WTC11 (cell line): ENCODE results near the gene PAQR4. TPM values are rescaled to one million over a fixed set of nuclear protein-coding genes. Genes with fewer than 3 reads are reported as not detected.

Source experiments
- ATAC-seq: fragments of 200-7000 bp; cut with Tn5 transposase; 2 replicates; pipeline ENCODE4 v1.10.0; 2021; ENCODE audit warnings: mild to moderate bottlenecking, moderate library complexity
- CTCF ChIA-PET: fragments of 300-600 bp; sonication (Branson Sonifier 250); formaldehyde crosslinking; loops from one replicate; lab custom pipeline; 2021; ENCODE audit warnings: antibody characterized with exemption; lab: Charles Lee
- POLR2A ChIA-PET: fragments of 350-600 bp; sonication (Branson Sonifier 250); formaldehyde crosslinking; loops from one replicate; lab custom pipeline; 2021; ENCODE audit warnings: antibody characterized with exemption; lab: Charles Lee
- DNase-seq: peaks from one replicate; pipeline ENCODE4 v3.0.0; 2021; ENCODE audit warnings: low spot score
- H3K27ac Mint-ChIP-seq: 2 replicates; pipeline ENCODE4 v1.8.0; 2021; ENCODE audit warnings: mixed read lengths
- H3K27me3 Mint-ChIP-seq: 2 replicates; pipeline ENCODE4 v1.8.0; 2021; ENCODE audit warnings: low read depth, mild to moderate bottlenecking, moderate library complexity, mixed read lengths
- H3K36me3 Mint-ChIP-seq: 2 replicates; pipeline ENCODE4 v1.8.0; 2021; ENCODE audit warnings: mixed read lengths
- H3K4me1 Mint-ChIP-seq: 2 replicates; pipeline ENCODE4 v1.8.0; 2022; ENCODE audit warnings: mixed read lengths
- H3K4me3 Mint-ChIP-seq: 2 replicates; pipeline ENCODE4 v1.8.0; 2021; ENCODE audit warnings: mild to moderate bottlenecking, moderate library complexity, mixed read lengths
- H3K9me3 Mint-ChIP-seq: 2 replicates; pipeline ENCODE4 v1.8.0; 2021; ENCODE audit warnings: mixed read lengths
- CREB1 ChIP-seq: sonication (generic); formaldehyde crosslinking; IDR thresholded peaks from 2 replicates; pipeline ENCODE4 v1.8.0; 2023; ENCODE audit warnings: mild to moderate bottlenecking, missing genetic modification reagents
- E2F5 ChIP-seq: sonication (generic); formaldehyde crosslinking; IDR thresholded peaks from 2 replicates; pipeline ENCODE4 v1.8.1; 2022; ENCODE audit warnings: mild to moderate bottlenecking, moderate library complexity, missing genetic modification reagents
- ELF4 ChIP-seq: sonication (generic); formaldehyde crosslinking; IDR thresholded peaks from 2 replicates; pipeline ENCODE4 v1.8.1; 2022; ENCODE audit warnings: low read depth, mild to moderate bottlenecking, moderate library complexity, missing genetic modification reagents
- FOXK1 ChIP-seq: sonication (generic); formaldehyde crosslinking; IDR thresholded peaks from 2 replicates; pipeline ENCODE4 v1.8.0; 2022; ENCODE audit warnings: mild to moderate bottlenecking, moderate library complexity, missing genetic modification reagents
- HMGA2 ChIP-seq: fragments of 250-450 bp; sonication (Bioruptor Pico); IDR thresholded peaks from 2 replicates; pipeline ENCODE4 v1.4.0; 2021; ENCODE audit warnings: mild to moderate bottlenecking, moderate library complexity
- KAT7 ChIP-seq: sonication (generic); formaldehyde crosslinking; IDR thresholded peaks from 2 replicates; pipeline ENCODE4 v1.8.1; 2023; ENCODE audit warnings: missing genetic modification reagents, mild to moderate bottlenecking, borderline replicate concordance
- MYBL2 ChIP-seq: sonication (generic); formaldehyde crosslinking; IDR thresholded peaks from 2 replicates; pipeline ENCODE4 v1.8.1; 2023; ENCODE audit warnings: mild to moderate bottlenecking, moderate library complexity, missing genetic modification reagents
- NFATC4 ChIP-seq: fragments of 250-450 bp; sonication (Bioruptor Pico); IDR thresholded peaks from 2 replicates; pipeline ENCODE4 v1.9.0; 2021; ENCODE audit warnings: mild to moderate bottlenecking
- NFE2L1 ChIP-seq: sonication (generic); formaldehyde crosslinking; IDR thresholded peaks from 2 replicates; pipeline ENCODE4 v1.8.1; 2023; ENCODE audit warnings: missing genetic modification reagents
- SMAD4 ChIP-seq: sonication (generic); formaldehyde crosslinking; IDR thresholded peaks from 2 replicates; pipeline ENCODE4 v1.8.0; 2022; ENCODE audit warnings: mild to moderate bottlenecking, missing genetic modification reagents
- STAT6 ChIP-seq: sonication (generic); formaldehyde crosslinking; conservative IDR thresholded peaks from 2 replicates; pipeline ENCODE4 v1.8.1; 2023; ENCODE audit warnings: mild to moderate bottlenecking, low read depth, missing genetic modification reagents, moderate library complexity
- ZMAT4 ChIP-seq: fragments of 250-450 bp; sonication (Bioruptor Pico); IDR thresholded peaks from 2 replicates; pipeline ENCODE4 v1.9.0; 2021; ENCODE audit warnings: mild to moderate bottlenecking
- ZNF317 ChIP-seq: sonication (generic); formaldehyde crosslinking; IDR thresholded peaks from 2 replicates; pipeline ENCODE4 v1.8.1; 2023; ENCODE audit warnings: low read depth, mild to moderate bottlenecking, moderate library complexity, missing genetic modification reagents, borderline replicate concordance
- ZNF396 ChIP-seq: fragments of 250-450 bp; sonication (Bioruptor Pico); IDR thresholded peaks from 2 replicates; pipeline ENCODE4 v1.8.0; 2021; ENCODE audit warnings: mild to moderate bottlenecking, moderate library complexity, borderline replicate concordance
- ZNF416 ChIP-seq: fragments of 250-450 bp; sonication (Bioruptor Pico); IDR thresholded peaks from 2 replicates; pipeline ENCODE4 v1.9.0; 2021; ENCODE audit warnings: mild to moderate bottlenecking, inconsistent platforms
- total RNA-seq: library from RNA; stranded (reverse); gene quantifications from 3 replicates; pipeline ENCODE4 v1.2.3, GENCODE V29; 2021
- TF ChIP-seq, protein P1 (sequence below): fragments of 250-450 bp; sonication (Bioruptor Pico); IDR thresholded peaks from 2 replicates; pipeline ENCODE4 v1.8.0; 2021; ENCODE audit warnings: mild to moderate bottlenecking
- TF ChIP-seq, protein P2 (sequence below): fragments of 250-450 bp; sonication (Bioruptor Pico); conservative IDR thresholded peaks from 2 replicates; pipeline ENCODE4 v1.9.0; 2021; ENCODE audit warnings: mild to moderate bottlenecking
- TF ChIP-seq, protein P3 (sequence below): sonication (generic); formaldehyde crosslinking; IDR thresholded peaks from 2 replicates; pipeline ENCODE4 v1.8.0; 2023; ENCODE audit warnings: missing genetic modification reagents, mild to moderate bottlenecking, borderline replicate concordance
- TF ChIP-seq, protein P4 (sequence below): fragments of 250-450 bp; sonication (Bioruptor Pico); IDR thresholded peaks from 2 replicates; pipeline ENCODE4 v1.9.0; 2021; ENCODE audit warnings: mild to moderate bottlenecking, borderline replicate concordance

PAQR4 gene
- total RNA-seq, 1 experiment from 2014 or later, result 32.4 TPM

DNA sequence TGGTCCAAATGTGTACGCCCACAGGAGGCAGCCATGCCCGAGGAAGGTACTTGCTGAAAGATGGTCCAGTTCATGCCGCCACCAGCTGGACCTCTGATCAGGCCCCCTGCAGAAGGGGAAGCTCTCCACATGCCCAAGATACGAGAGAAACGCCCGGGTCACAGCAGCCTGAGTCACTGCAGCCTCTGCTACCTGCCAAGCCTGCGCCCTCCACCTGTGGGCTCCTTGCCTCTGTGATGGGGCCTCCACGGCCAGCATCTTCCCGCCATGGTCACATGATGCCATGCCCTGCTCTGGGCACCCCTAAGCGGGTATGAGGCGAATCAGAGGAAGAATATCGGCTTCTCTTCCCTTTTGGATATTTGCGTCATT, 18.8 kb upstream of the PAQR4 start:
- H3K4me1 Mint-ChIP-seq, result peaks cover 10% of the 10 kb centered on the region
- no peak overlapping the region for H3K4me3 Mint-ChIP-seq
- CTCF ChIA-PET, result interaction anchor here (0.6 to 1.6 kb wide), 5 partner anchors 13 to 294 kb away, joined by 3 to 12 read pairs (median 3); partner anchors contain the start of genes CLDN6 and KREMEN2
- peaks cover 7% of the 10 kb centered on the region for H3K9me3 Mint-ChIP-seq
- DNase-seq, result no peak
- ATAC-seq, result no peak
- peaks cover 7% of the 10 kb centered on the region; the same call in 1 of the 2 replicates for H3K36me3 Mint-ChIP-seq
- no peak overlapping the region for H3K27ac Mint-ChIP-seq
- POLR2A ChIA-PET, result no interaction called here
- no peaks in the 10 kb centered on the region; the same call in 1 of the 2 replicates for H3K27me3 Mint-ChIP-seq
- TF ChIP-seq, protein P1, sequence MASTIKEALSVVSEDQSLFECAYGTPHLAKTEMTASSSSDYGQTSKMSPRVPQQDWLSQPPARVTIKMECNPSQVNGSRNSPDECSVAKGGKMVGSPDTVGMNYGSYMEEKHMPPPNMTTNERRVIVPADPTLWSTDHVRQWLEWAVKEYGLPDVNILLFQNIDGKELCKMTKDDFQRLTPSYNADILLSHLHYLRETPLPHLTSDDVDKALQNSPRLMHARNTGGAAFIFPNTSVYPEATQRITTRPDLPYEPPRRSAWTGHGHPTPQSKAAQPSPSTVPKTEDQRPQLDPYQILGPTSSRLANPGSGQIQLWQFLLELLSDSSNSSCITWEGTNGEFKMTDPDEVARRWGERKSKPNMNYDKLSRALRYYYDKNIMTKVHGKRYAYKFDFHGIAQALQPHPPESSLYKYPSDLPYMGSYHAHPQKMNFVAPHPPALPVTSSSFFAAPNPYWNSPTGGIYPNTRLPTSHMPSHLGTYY (CRISPR knock-in tag), result no peak
- no peak for TF ChIP-seq NFE2L1 (CRISPR knock-in tag)
- TF ChIP-seq SMAD4, result no peak
- no peak for TF ChIP-seq NFATC4 (CRISPR knock-in tag)
- TF ChIP-seq ZMAT4 (CRISPR knock-in tag), result no peak
- TF ChIP-seq ELF4 (CRISPR knock-in tag), result no peak
- no peak for TF ChIP-seq ZNF396 (CRISPR knock-in tag)

DNA sequence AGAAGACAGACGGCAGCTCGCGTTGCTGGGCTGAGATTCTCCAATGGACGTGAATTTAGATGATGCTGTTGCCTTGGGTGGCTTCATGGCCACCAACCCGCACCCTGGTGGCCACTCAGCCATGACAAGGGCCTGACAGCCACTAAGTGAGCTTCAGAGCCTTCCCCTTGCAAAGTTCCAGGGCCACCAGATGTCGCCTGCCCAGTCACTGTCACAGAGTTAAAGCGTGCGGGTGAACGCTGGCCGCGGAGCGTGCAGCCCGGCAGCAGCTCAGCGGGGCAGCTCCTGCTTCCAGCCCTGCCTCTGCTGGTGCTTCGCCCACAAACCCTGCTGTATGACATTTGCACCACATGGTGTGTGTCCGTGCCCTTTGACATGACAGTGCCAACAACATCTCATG, 18.4 kb upstream of the PAQR4 start:
- POLR2A ChIA-PET, result no interaction called here
- no peak for TF ChIP-seq STAT6 (CRISPR knock-in tag)
- TF ChIP-seq ZNF416, result no peak
- TF ChIP-seq, protein P2, sequence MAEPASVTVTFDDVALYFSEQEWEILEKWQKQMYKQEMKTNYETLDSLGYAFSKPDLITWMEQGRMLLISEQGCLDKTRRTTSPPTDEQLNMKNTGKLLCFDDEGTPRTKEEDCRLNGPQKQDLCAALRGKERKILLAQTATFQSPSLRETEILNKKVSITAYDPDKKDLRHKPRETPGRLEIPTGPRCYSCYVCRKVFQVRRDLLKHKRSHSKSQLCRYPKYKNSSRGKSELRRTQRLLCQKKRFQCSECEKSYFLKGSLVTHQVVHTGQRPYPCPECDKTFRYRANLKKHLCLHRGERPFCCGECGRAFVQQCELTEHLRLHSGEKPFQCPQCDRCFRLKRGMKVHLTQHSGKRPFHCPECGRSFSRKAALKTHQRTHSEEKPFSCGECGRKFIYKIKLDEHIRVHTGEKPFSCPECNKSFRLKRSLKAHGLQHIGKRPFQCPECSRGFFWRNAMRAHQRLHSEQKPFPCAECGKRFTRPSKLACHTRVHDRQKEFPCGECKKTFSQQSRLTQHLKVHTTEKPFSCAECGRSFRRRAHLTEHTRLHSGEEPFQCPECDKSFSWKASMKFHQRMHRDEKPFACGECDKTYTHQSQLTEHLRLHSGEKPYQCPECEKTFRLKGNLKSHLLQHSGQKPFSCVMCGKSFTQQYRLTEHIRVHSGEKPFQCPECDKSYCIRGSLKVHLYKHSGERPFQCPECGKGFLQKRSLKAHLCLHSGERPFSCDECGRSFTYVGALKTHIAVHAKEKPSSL (CRISPR knock-in tag), result no peak
- TF ChIP-seq, protein P3, sequence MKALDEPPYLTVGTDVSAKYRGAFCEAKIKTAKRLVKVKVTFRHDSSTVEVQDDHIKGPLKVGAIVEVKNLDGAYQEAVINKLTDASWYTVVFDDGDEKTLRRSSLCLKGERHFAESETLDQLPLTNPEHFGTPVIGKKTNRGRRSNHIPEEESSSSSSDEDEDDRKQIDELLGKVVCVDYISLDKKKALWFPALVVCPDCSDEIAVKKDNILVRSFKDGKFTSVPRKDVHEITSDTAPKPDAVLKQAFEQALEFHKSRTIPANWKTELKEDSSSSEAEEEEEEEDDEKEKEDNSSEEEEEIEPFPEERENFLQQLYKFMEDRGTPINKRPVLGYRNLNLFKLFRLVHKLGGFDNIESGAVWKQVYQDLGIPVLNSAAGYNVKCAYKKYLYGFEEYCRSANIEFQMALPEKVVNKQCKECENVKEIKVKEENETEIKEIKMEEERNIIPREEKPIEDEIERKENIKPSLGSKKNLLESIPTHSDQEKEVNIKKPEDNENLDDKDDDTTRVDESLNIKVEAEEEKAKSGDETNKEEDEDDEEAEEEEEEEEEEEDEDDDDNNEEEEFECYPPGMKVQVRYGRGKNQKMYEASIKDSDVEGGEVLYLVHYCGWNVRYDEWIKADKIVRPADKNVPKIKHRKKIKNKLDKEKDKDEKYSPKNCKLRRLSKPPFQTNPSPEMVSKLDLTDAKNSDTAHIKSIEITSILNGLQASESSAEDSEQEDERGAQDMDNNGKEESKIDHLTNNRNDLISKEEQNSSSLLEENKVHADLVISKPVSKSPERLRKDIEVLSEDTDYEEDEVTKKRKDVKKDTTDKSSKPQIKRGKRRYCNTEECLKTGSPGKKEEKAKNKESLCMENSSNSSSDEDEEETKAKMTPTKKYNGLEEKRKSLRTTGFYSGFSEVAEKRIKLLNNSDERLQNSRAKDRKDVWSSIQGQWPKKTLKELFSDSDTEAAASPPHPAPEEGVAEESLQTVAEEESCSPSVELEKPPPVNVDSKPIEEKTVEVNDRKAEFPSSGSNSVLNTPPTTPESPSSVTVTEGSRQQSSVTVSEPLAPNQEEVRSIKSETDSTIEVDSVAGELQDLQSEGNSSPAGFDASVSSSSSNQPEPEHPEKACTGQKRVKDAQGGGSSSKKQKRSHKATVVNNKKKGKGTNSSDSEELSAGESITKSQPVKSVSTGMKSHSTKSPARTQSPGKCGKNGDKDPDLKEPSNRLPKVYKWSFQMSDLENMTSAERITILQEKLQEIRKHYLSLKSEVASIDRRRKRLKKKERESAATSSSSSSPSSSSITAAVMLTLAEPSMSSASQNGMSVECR (CRISPR knock-in tag), result no peak
- TF ChIP-seq ZNF317 (CRISPR knock-in tag), result no peak
- TF ChIP-seq KAT7, result no peak
- TF ChIP-seq, protein P4, sequence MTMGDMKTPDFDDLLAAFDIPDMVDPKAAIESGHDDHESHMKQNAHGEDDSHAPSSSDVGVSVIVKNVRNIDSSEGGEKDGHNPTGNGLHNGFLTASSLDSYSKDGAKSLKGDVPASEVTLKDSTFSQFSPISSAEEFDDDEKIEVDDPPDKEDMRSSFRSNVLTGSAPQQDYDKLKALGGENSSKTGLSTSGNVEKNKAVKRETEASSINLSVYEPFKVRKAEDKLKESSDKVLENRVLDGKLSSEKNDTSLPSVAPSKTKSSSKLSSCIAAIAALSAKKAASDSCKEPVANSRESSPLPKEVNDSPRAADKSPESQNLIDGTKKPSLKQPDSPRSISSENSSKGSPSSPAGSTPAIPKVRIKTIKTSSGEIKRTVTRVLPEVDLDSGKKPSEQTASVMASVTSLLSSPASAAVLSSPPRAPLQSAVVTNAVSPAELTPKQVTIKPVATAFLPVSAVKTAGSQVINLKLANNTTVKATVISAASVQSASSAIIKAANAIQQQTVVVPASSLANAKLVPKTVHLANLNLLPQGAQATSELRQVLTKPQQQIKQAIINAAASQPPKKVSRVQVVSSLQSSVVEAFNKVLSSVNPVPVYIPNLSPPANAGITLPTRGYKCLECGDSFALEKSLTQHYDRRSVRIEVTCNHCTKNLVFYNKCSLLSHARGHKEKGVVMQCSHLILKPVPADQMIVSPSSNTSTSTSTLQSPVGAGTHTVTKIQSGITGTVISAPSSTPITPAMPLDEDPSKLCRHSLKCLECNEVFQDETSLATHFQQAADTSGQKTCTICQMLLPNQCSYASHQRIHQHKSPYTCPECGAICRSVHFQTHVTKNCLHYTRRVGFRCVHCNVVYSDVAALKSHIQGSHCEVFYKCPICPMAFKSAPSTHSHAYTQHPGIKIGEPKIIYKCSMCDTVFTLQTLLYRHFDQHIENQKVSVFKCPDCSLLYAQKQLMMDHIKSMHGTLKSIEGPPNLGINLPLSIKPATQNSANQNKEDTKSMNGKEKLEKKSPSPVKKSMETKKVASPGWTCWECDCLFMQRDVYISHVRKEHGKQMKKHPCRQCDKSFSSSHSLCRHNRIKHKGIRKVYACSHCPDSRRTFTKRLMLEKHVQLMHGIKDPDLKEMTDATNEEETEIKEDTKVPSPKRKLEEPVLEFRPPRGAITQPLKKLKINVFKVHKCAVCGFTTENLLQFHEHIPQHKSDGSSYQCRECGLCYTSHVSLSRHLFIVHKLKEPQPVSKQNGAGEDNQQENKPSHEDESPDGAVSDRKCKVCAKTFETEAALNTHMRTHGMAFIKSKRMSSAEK (CRISPR knock-in tag), result no peak
- TF ChIP-seq FOXK1 (CRISPR knock-in tag), result no peak
- no peak for TF ChIP-seq NFATC4 (CRISPR knock-in tag)
- no peak for TF ChIP-seq MYBL2
- no peak for TF ChIP-seq HMGA2
- no peak for TF ChIP-seq E2F5 (CRISPR knock-in tag)
- no peak for TF ChIP-seq CREB1 (CRISPR knock-in tag)

More for the DNA sequence above, 18.4 kb upstream of the PAQR4 start:
- Mint-ChIP-seq H3K27ac (no peak overlapping the region), H3K27me3 (no peaks in the 10 kb centered on the region; the same call in 1 of the 2 replicates), H3K4me1 (peaks cover 11% of the 10 kb centered on the region), H3K36me3 (peaks cover 7% of the 10 kb centered on the region; the same call in 1 of the 2 replicates), H3K4me3 (no peak overlapping the region), H3K9me3 (peaks cover 7% of the 10 kb centered on the region)
- DNase-seq (no peak), ATAC-seq (no peak)
- CTCF ChIA-PET, result interaction anchor here (0.6 to 1.6 kb wide), 5 partner anchors 12 to 111 kb away, joined by 3 to 12 read pairs (median 3); partner anchors contain the start of genes CLDN6 and KREMEN2
